H1 (cell line): Measurements from ENCODE around the gene ANK3. TPM values are rescaled to one million over a fixed set of nuclear protein-coding genes. Genes with fewer than 3 reads are reported as not detected.

Experiments
- CTCF ChIA-PET: fragments of 300-600 bp; sonication (Branson Sonifier 250); formaldehyde crosslinking; loops from one replicate; lab custom pipeline; 2021; ENCODE audit not compliant: partially characterized antibody; lab: Charles Lee
- POLR2A ChIA-PET: fragments of 300-600 bp; sonication (Branson Sonifier 250); formaldehyde crosslinking; loops from one replicate; lab custom pipeline; 2021; ENCODE audit warnings: inconsistent platforms; ENCODE audit not compliant: partially characterized antibody; lab: Charles Lee
- DNase-seq, 2 experiments: peaks; one replicate each; pipeline versions ENCODE4 v3.0.0 to v3.0.0-alpha.2; 2010 to 2022; ENCODE audit warnings: low spot score in 2 of 2, low read depth in 1 of 2, mixed read lengths in 1 of 2
- FAIRE-seq: peaks from 2 replicates; lab custom pipeline; 2011; peaks lifted over from hg19 to GRCh38; lab: Jason Lieb, UNC
- H2AFZ ChIP-seq: 2 replicates; pipeline ENCODE4 v1.8.1; 2012; ENCODE audit warnings: low read length, inconsistent platforms
- H2AK5ac ChIP-seq: 2 replicates; pipeline ENCODE4 v1.6.1; 2013; ENCODE audit warnings: low read depth, low read length
- H2BK120ac ChIP-seq: replicated peaks from 2 replicates; pipeline ENCODE3; 2013; ENCODE audit warnings: low read depth, low read length, inconsistent platforms
- H2BK12ac ChIP-seq: 2 replicates; pipeline ENCODE4 v1.6.1; 2013; ENCODE audit warnings: low read depth, low read length
- H2BK15ac ChIP-seq: 2 replicates; pipeline ENCODE4 v1.6.1; 2013; ENCODE audit warnings: low read length
- H2BK20ac ChIP-seq: 2 replicates; pipeline ENCODE4 v1.6.1; 2013; ENCODE audit warnings: low read length
- H2BK5ac ChIP-seq: 2 replicates; pipeline ENCODE4 v1.6.1; 2013; ENCODE audit warnings: low read depth, low read length
- H3K14ac ChIP-seq: 2 replicates; pipeline ENCODE4 v1.6.1; 2013; ENCODE audit warnings: inconsistent platforms; ENCODE audit not compliant: insufficient read length
- H3K18ac ChIP-seq: 2 replicates; pipeline ENCODE4 v1.6.1; 2013; ENCODE audit warnings: low read length; ENCODE audit errors: extremely low read depth
- H3K23ac ChIP-seq: 2 replicates; pipeline ENCODE4 v1.6.1; 2013; ENCODE audit warnings: inconsistent platforms; ENCODE audit not compliant: insufficient read length
- H3K23me2 ChIP-seq: 2 replicates; pipeline ENCODE4 v1.6.1; 2013; ENCODE audit warnings: low read depth, low read length
- H3K27ac ChIP-seq: 2 replicates; pipeline ENCODE4 v1.6.1; 2011; ENCODE audit warnings: low read depth, low read length, inconsistent platforms
- H3K27me3 ChIP-seq, 4 experiments: replicated peaks in 1 of 4; 1 replicate in 1 of 4; 2 replicates in 3 of 4; pipeline versions ENCODE4 v1.6.1 to v1.8.1; 2011 to 2013; ENCODE audit warnings: low read length in 3 of 4, mild to moderate bottlenecking in 3 of 4, inconsistent platforms in 2 of 4, mixed read lengths in 2 of 4, moderate library complexity in 1 of 4; ENCODE audit not compliant: control insufficient read depth in 3 of 4, insufficient read depth in 3 of 4; ENCODE audit errors: extremely low read depth in 1 of 4
- H3K36me3 ChIP-seq, 4 experiments: 2 replicates each; pipeline versions ENCODE4 v1.6.1 to v1.8.1; 2011 to 2013; ENCODE audit warnings: mild to moderate bottlenecking in 4 of 4, low read length in 3 of 4, moderate library complexity in 2 of 4, control low read depth in 1 of 4, inconsistent platforms in 1 of 4; ENCODE audit not compliant: insufficient read depth in 4 of 4, control insufficient read depth in 2 of 4
- H3K4ac ChIP-seq: replicated peaks from 2 replicates; pipeline ENCODE3; 2013; ENCODE audit warnings: low read length, low read depth, mixed read lengths, inconsistent platforms; ENCODE audit not compliant: insufficient read length
- H3K4me1 ChIP-seq, 4 experiments: replicated peaks in 1 of 4; 1 replicate in 1 of 4; 2 replicates in 3 of 4; pipeline versions ENCODE4 v1.6.1 to v1.8.1; 2011 to 2013; ENCODE audit warnings: low read length in 3 of 4, inconsistent platforms in 2 of 4, mixed read lengths in 1 of 4; ENCODE audit not compliant: insufficient read depth in 4 of 4, control insufficient read depth in 3 of 4
- H3K4me2 ChIP-seq, 2 experiments: 2 replicates each; pipeline versions ENCODE4 v1.6.1 to v1.8.1; 2011 to 2013; ENCODE audit warnings: low read depth in 2 of 2, low read length in 2 of 2, control low read depth in 1 of 2, inconsistent platforms in 1 of 2, mild to moderate bottlenecking in 1 of 2; ENCODE audit not compliant: insufficient read depth in 1 of 2
- H3K4me3 ChIP-seq, 4 experiments: fragments of 200-600, 300-600 bp in 1 of 4; sonication (generic), shearing (Covaris generic), sonication (Bioruptor Twin) in 1 of 4; 2 replicates each; pipeline versions ENCODE4 v1.5.1 to v1.8.1; 2011 to 2016; ENCODE audit warnings: low read length in 4 of 4, low read depth in 3 of 4, control low read depth in 2 of 4, inconsistent platforms in 2 of 4, mild to moderate bottlenecking in 2 of 4, mixed read lengths in 1 of 4, moderate library complexity in 1 of 4; ENCODE audit not compliant: insufficient read depth in 2 of 4; ENCODE audit errors: extremely low read depth in 1 of 4
- H3K56ac ChIP-seq: replicated peaks from 2 replicates; pipeline ENCODE3; 2013; ENCODE audit warnings: low read depth, mild to moderate bottlenecking, mixed read lengths, low read length, inconsistent platforms; ENCODE audit not compliant: insufficient read length
- H3K79me1 ChIP-seq: 2 replicates; pipeline ENCODE4 v1.6.1; 2013; ENCODE audit warnings: low read depth, low read length, control low read depth
- H3K79me2 ChIP-seq, 2 experiments: 2 replicates each; pipeline versions ENCODE4 v1.6.1 to v1.8.1; 2012 to 2013; ENCODE audit warnings: low read length in 2 of 2, mild to moderate bottlenecking in 2 of 2, inconsistent platforms in 1 of 2; ENCODE audit not compliant: insufficient read depth in 2 of 2, control insufficient read depth in 1 of 2
- H3K9ac ChIP-seq, 4 experiments: replicated peaks in 1 of 4; 1 replicate in 1 of 4; 2 replicates in 3 of 4; pipeline versions ENCODE4 v1.6.1 to v1.8.1; 2011 to 2013; ENCODE audit warnings: low read depth in 3 of 4, low read length in 3 of 4, control low read depth in 2 of 4, mild to moderate bottlenecking in 2 of 4, moderate library complexity in 2 of 4, inconsistent platforms in 1 of 4; ENCODE audit errors: extremely low read depth in 1 of 4
- H3K9me3 ChIP-seq, 2 experiments: 2 replicates each; pipeline versions ENCODE4 v1.6.1 to v1.8.1; 2012 to 2013; ENCODE audit warnings: mild to moderate bottlenecking in 2 of 2, moderate library complexity in 2 of 2, control low read depth in 1 of 2, inconsistent platforms in 1 of 2, low read depth in 1 of 2, low read length in 1 of 2, mixed read lengths in 1 of 2; ENCODE audit not compliant: insufficient read depth in 2 of 2
- H4K20me1 ChIP-seq, 2 experiments: replicated peaks in 1 of 2; 2 replicates each; pipeline versions ENCODE3 to v1.8.1; 2011 to 2013; ENCODE audit warnings: inconsistent platforms in 2 of 2, low read length in 2 of 2, mild to moderate bottlenecking in 1 of 2; ENCODE audit not compliant: insufficient read depth in 2 of 2, control insufficient read depth in 1 of 2
- H4K5ac ChIP-seq: 2 replicates; pipeline ENCODE4 v1.6.1; 2013; ENCODE audit warnings: low read length, low read depth, mixed read lengths, inconsistent platforms; ENCODE audit not compliant: insufficient read length
- H4K8ac ChIP-seq: 2 replicates; pipeline ENCODE4 v1.8.0; 2013; ENCODE audit warnings: mild to moderate bottlenecking, moderate library complexity, low read length, inconsistent platforms; ENCODE audit not compliant: insufficient read depth; ENCODE audit errors: extremely low read depth
- H4K91ac ChIP-seq: replicated peaks from 2 replicates; pipeline ENCODE3; 2013; ENCODE audit warnings: low read length, mixed read lengths, inconsistent platforms; ENCODE audit not compliant: insufficient read length
- BRCA1 ChIP-seq: IDR thresholded peaks from 2 replicates; pipeline ENCODE4 v1.6.1; 2012; ENCODE audit warnings: low read depth, low read length, improper control_type of control experiment
- CEBPB ChIP-seq: IDR thresholded peaks from 2 replicates; pipeline ENCODE4 v1.6.1; 2012; ENCODE audit warnings: low read depth, low read length
- CHD1 ChIP-seq: IDR thresholded peaks from 2 replicates; pipeline ENCODE4 v1.6.1; 2012; ENCODE audit warnings: low read depth, low read length, improper control_type of control experiment
- CREB1 ChIP-seq: IDR thresholded peaks from 2 replicates; pipeline ENCODE4 v1.6.1; 2012; ENCODE audit warnings: inconsistent platforms
- FOSL1 ChIP-seq: IDR thresholded peaks from 2 replicates; pipeline ENCODE4 v1.6.1; 2011; ENCODE audit warnings: mild to moderate bottlenecking, low read depth, low read length, moderate library complexity; ENCODE audit not compliant: insufficient read depth
- KDM4A ChIP-seq: IDR thresholded peaks from one replicate; pipeline ENCODE4 v1.7.1; 2012; ENCODE audit warnings: low read depth, mild to moderate bottlenecking, moderate library complexity, low read length, inconsistent platforms; ENCODE audit not compliant: severe bottlenecking
- KDM5A ChIP-seq: fragments of 200-600 bp; IDR thresholded peaks from 2 replicates; pipeline ENCODE4 v1.7.1; 2012; ENCODE audit warnings: mild to moderate bottlenecking, low read length, inconsistent platforms, mixed read lengths
- POLR2A ChIP-seq, 2 experiments: IDR thresholded peaks; 1 replicate in 1 of 2; 2 replicates in 1 of 2; pipeline ENCODE4 v1.6.1; 2011; ENCODE audit warnings: low read depth in 2 of 2, low read length in 2 of 2, mild to moderate bottlenecking in 2 of 2; ENCODE audit errors: control extremely low read depth in 1 of 2
- RXRA ChIP-seq: IDR thresholded peaks from 2 replicates; pipeline ENCODE4 v1.6.1; 2011; ENCODE audit warnings: low read depth, mild to moderate bottlenecking, low read length, moderate library complexity; ENCODE audit not compliant: insufficient read depth
- SIRT6 ChIP-seq: IDR thresholded peaks from one replicate; pipeline ENCODE4 v1.7.1; 2012; ENCODE audit warnings: low read length, inconsistent platforms
- SP2 ChIP-seq: IDR thresholded peaks from 2 replicates; pipeline ENCODE4 v1.6.1; 2012; ENCODE audit warnings: mild to moderate bottlenecking, low read length, inconsistent platforms
- TAF1 ChIP-seq: IDR thresholded peaks from 2 replicates; pipeline ENCODE4 v1.6.1; 2011; ENCODE audit warnings: mild to moderate bottlenecking, low read depth, low read length
- WGBS, 2 experiments: shearing (Covaris generic) in 1 of 2; methylation state at CpG; one replicate each; pipeline versions ENCODE4 v1.1.6 to v1.1.7; 2013 to 2015; ENCODE audit warnings: low lambda C conversion rate in 2 of 2, mixed read lengths in 2 of 2, inconsistent platforms in 1 of 2, low coverage in 1 of 2, missing lambda C conversion rate in 1 of 2; ENCODE audit not compliant: insufficient replicate concordance in 2 of 2, insufficient coverage in 1 of 2, insufficient read length in 1 of 2; ENCODE audit errors: extremely low coverage in 1 of 2, missing lambda C conversion rate in 1 of 2; 5-methylcytosine and 5-hydroxymethylcytosine counted together
- polyA plus RNA-seq, 7 experiments: library from polyadenylated mRNA; depleted of rRNA in 3 of 7; stranded (reverse) in 5 of 7; unstranded in 2 of 7; fragments of >200 nt in 5 of 7; fragments of 200-250 nt in 2 of 7; gene quantifications; 1 replicate in 5 of 7; 2 replicates in 1 of 7; 4 replicates in 1 of 7; pipeline versions ENCODE4 v1.2.1 to v1.2.3, GENCODE V29; 2011 to 2013; ENCODE audit warnings: missing spikeins in 2 of 7, mixed read lengths in 2 of 7
- total RNA-seq: library from RNA; stranded (reverse); fragmentation: NEBNext Ultra II Directional; extraction: Animal tissue kit (Norgen Biotek cat#: 25700); gene quantifications from 2 replicates; pipeline ENCODE4 v1.2.1, GENCODE V29; 2021
- TF ChIP-seq, protein P1 (sequence below): IDR thresholded peaks from 2 replicates; pipeline ENCODE4 v1.6.1; 2012; ENCODE audit warnings: low read length, inconsistent platforms
- TF ChIP-seq, protein P2 (sequence below): IDR thresholded peaks from 2 replicates; pipeline ENCODE4 v1.6.1; 2012; ENCODE audit warnings: inconsistent platforms

ANK3 gene
- total and polyA plus RNA-seq, 2 of the 8 experiments (the other 6 are each of a cell fraction or from before 2014, with no cell fraction given) = 18.1 to 67.9 TPM

DNA sequence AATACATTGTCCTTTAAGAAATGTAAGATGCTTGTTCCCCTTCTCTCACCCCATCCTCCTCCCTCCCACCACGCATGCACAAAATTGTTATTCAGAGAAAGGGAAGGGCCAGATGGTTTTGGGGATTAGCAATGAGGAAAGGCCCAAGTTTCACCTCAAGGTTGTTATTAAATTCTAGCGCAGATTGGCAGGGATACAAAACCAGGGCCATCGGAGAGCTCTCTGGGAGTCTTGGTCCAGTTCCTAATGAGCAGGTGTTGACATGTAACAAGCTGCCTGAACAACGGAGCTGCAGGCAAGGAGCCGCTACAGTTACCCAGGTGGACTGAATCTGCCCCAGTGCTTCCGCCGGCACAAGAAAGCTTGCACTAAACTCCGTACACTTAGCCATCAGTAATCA, 9.7 kb upstream of the ANK3 start:
- POLR2A ChIA-PET = no interaction called here
- Histone ChIP-seq H4K8ac (no peak overlapping the region), H3K27me3 (no peaks in the 10 kb centered on the region), H2AFZ (no peak overlapping the region), H3K4me1 (0 out of 7 replicates have a peak, but pooled peaks cover 0 to 2% (median 0%) of the 10 kb centered on the region in 4 experiments), H2BK15ac (no peak overlapping the region), H2BK5ac (no peak overlapping the region), H3K4me2 (no peak overlapping the region), H4K20me1 (no peaks in the 10 kb centered on the region), H2BK120ac (no peak overlapping the region), H2BK12ac (no peak overlapping the region), H3K14ac (no peak overlapping the region), H4K91ac (no peak overlapping the region), H3K27ac (no peak overlapping the region), H3K4ac (no peak overlapping the region), H3K9ac (peak overlapping the region in 1 of 4 experiments; percentile 59; a peak in 1 of 7 replicates), H3K23me2 (no peaks in the 10 kb centered on the region), H3K23ac (no peak overlapping the region), H4K5ac (no peak overlapping the region), H3K56ac (no peak overlapping the region), H3K79me2 (no peaks in the 10 kb centered on the region), H3K36me3 (no peaks in the 10 kb centered on the region), H2AK5ac (no peak overlapping the region), H2BK20ac (no peak overlapping the region), H3K79me1 (no peaks in the 10 kb centered on the region), H3K9me3 (no peaks in the 10 kb centered on the region), H3K4me3 (no peak overlapping the region), H3K18ac (no peak overlapping the region)
- FAIRE-seq (no peak), DNase-seq (no peak)
- 76% methylated on average over 8 of the region's 8 CpGs; no CpG with 5 or more reads in 1 of the 2 experiments for WGBS, 2 experiments
- CTCF ChIA-PET = interaction anchor here (0.6 to 1.3 kb wide), 3 partner anchors 11 to 43 kb away, joined by 3 to 4 read pairs (median 3); no protein-coding TSS in a partner anchor
- no peak for TF ChIP-seq KDM4A
- TF ChIP-seq, protein P1, sequence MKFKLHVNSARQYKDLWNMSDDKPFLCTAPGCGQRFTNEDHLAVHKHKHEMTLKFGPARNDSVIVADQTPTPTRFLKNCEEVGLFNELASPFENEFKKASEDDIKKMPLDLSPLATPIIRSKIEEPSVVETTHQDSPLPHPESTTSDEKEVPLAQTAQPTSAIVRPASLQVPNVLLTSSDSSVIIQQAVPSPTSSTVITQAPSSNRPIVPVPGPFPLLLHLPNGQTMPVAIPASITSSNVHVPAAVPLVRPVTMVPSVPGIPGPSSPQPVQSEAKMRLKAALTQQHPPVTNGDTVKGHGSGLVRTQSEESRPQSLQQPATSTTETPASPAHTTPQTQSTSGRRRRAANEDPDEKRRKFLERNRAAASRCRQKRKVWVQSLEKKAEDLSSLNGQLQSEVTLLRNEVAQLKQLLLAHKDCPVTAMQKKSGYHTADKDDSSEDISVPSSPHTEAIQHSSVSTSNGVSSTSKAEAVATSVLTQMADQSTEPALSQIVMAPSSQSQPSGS = no peak
- no peak for TF ChIP-seq CHD1
- TF ChIP-seq BRCA1 = no peak
- no peak for TF ChIP-seq TAF1
- no peak for TF ChIP-seq RXRA
- no peak for TF ChIP-seq KDM5A
- no peak for TF ChIP-seq CEBPB
- no peak for TF ChIP-seq POLR2A (IDR thresholded peaks at IDR 0.05; ENCODE audit: control extremely low read depth in 1 of 2, low read depth in 2 of 2, low read length in 2 of 2)
- no peak for TF ChIP-seq SP2
- no peak for TF ChIP-seq SIRT6
- no peak for TF ChIP-seq FOSL1
- TF ChIP-seq, protein P2, sequence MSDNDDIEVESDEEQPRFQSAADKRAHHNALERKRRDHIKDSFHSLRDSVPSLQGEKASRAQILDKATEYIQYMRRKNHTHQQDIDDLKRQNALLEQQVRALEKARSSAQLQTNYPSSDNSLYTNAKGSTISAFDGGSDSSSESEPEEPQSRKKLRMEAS = no peak
- TF ChIP-seq CREB1 = no peak
